DND-41 (cell line): Measurements from ENCODE around the gene PPP1R12C.

Experiments used
- ATAC-seq: fragments of 200-7000 bp; cut with Tn5 transposase; 3 replicates; pipeline ENCODE4 v1.9.1; 2021; ENCODE audit warnings: low read depth; ENCODE audit not compliant: insufficient read depth
- DNase-seq: peaks from one replicate; pipeline ENCODE4 v3.0.0-alpha.2; 2020
- H2AFZ ChIP-seq: 2 replicates; pipeline ENCODE4 v1.6.0; 2012; ENCODE audit warnings: low read depth, low read length
- H3K27ac ChIP-seq: 2 replicates; pipeline ENCODE4 v1.5.1; 2012; ENCODE audit warnings: low read length, inconsistent platforms
- H3K27me3 ChIP-seq: fragments of 200-600 bp; sonication (generic); 2 replicates; pipeline ENCODE4 v1.6.0; 2012; ENCODE audit warnings: low read length, mild to moderate bottlenecking, inconsistent platforms; ENCODE audit not compliant: insufficient read depth, poor library complexity
- H3K36me3 ChIP-seq: 2 replicates; pipeline ENCODE4 v1.5.1; 2012; ENCODE audit warnings: low read length, inconsistent platforms; ENCODE audit not compliant: insufficient read depth
- H3K4me1 ChIP-seq: 2 replicates; pipeline ENCODE4 v1.5.1; 2012; ENCODE audit warnings: mild to moderate bottlenecking, low read length; ENCODE audit not compliant: insufficient read depth
- H3K4me2 ChIP-seq: 2 replicates; pipeline ENCODE4 v1.6.0; 2012; ENCODE audit warnings: mild to moderate bottlenecking, moderate library complexity, low read length, inconsistent platforms; ENCODE audit not compliant: insufficient read depth
- H3K4me3 ChIP-seq, 2 experiments: fragments of 200-600 bp in 1 of 2; shearing (Covaris generic) in 1 of 2; 2 replicates each; pipeline ENCODE4 v1.5.1; 2012 to 2016; ENCODE audit warnings: inconsistent platforms in 2 of 2, low read length in 2 of 2, mild to moderate bottlenecking in 2 of 2, low read depth in 1 of 2, moderate library complexity in 1 of 2
- H3K79me2 ChIP-seq: 2 replicates; pipeline ENCODE4 v1.6.0; 2012; ENCODE audit warnings: low read length, inconsistent platforms; ENCODE audit not compliant: insufficient read depth
- H3K9ac ChIP-seq: 2 replicates; pipeline ENCODE4 v1.6.0; 2012; ENCODE audit warnings: low read depth, mild to moderate bottlenecking, inconsistent platforms, low read length, moderate library complexity
- H3K9me3 ChIP-seq: 2 replicates; pipeline ENCODE4 v1.5.1; 2012; ENCODE audit warnings: low read length, moderate library complexity, mild to moderate bottlenecking, inconsistent platforms; ENCODE audit not compliant: insufficient read depth, severe bottlenecking
- H4K20me1 ChIP-seq: 2 replicates; pipeline ENCODE4 v1.6.0; 2012; ENCODE audit warnings: low read length; ENCODE audit not compliant: insufficient read depth
- CTCF ChIP-seq: IDR thresholded peaks from 2 replicates; pipeline ENCODE4 v1.5.1; 2012; ENCODE audit warnings: borderline replicate concordance, low read length, moderate library complexity, mild to moderate bottlenecking; ENCODE audit not compliant: poor library complexity, severe bottlenecking; ENCODE audit errors: extremely low read depth
- EZH2 ChIP-seq: IDR thresholded peaks from 3 replicates; pipeline ENCODE4 v1.6.1; 2012; ENCODE audit warnings: borderline replicate concordance, low read depth, mild to moderate bottlenecking, moderate library complexity, low read length, inconsistent platforms; ENCODE audit not compliant: severe bottlenecking

PPP1R12C gene

DNA sequence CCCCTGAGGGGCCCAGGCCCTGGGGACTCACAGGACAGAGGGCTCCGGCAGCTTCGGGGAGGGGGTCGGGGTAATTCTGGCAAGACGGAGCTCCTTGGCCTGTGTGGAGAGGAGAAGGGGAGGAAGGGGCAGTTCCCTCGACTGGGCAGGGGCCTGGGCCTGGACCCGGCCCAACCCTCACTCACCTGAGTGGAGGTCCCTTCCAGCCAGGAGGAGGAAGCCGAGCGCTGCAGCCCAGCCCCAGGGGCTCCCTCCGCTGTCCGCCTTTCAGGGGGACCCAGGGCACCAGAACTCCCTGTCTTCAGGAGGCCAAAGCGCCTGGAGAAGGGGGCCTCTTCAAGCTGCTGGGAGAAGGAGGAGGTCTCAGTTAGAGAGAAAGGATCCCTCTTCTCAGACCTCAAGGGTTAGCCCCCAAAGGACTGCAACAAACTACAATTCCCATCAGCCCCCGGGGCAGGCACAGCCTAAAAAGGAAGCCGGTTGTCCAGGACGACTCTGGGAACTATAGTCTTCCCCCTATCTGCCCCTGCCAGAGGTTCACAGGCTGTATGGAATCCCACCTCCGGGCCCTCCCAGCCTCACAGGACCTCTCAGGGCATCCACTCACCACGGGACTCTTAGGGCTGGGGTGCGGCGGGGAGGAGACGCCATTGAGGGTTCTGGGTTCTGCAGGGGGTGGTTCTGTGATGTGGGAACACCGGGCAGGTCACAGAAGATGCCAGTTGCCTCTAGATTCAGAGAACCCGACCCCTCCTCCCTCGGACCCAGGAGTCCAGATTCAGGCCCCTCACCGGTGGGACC lies 22.0 kb downstream of the PPP1R12C start:
- no peak for TF ChIP-seq EZH2
- no peak for TF ChIP-seq CTCF
- H3K4me2 ChIP-seq = no peak overlapping the region
- no peaks in the 10 kb centered on the region for H3K9me3 ChIP-seq
- peaks cover 23% of the 10 kb centered on the region for H4K20me1 ChIP-seq
- no peaks in the 10 kb centered on the region for H3K4me1 ChIP-seq
- H3K36me3 ChIP-seq = peaks cover 64% of the 10 kb centered on the region
- no peak overlapping the region for H3K27ac ChIP-seq
- peaks cover 5% of the 10 kb centered on the region; the same call in 1 of the 2 replicates for H3K79me2 ChIP-seq
- ATAC-seq (peak; percentile 44; the same call in 2 of the 3 replicates), DNase-seq (no peak)
- H3K4me3 ChIP-seq = no peak overlapping the region
- no peaks in the 10 kb centered on the region for H3K27me3 ChIP-seq
- H3K9ac ChIP-seq = no peak overlapping the region
- no peak overlapping the region for H2AFZ ChIP-seq

DNA sequence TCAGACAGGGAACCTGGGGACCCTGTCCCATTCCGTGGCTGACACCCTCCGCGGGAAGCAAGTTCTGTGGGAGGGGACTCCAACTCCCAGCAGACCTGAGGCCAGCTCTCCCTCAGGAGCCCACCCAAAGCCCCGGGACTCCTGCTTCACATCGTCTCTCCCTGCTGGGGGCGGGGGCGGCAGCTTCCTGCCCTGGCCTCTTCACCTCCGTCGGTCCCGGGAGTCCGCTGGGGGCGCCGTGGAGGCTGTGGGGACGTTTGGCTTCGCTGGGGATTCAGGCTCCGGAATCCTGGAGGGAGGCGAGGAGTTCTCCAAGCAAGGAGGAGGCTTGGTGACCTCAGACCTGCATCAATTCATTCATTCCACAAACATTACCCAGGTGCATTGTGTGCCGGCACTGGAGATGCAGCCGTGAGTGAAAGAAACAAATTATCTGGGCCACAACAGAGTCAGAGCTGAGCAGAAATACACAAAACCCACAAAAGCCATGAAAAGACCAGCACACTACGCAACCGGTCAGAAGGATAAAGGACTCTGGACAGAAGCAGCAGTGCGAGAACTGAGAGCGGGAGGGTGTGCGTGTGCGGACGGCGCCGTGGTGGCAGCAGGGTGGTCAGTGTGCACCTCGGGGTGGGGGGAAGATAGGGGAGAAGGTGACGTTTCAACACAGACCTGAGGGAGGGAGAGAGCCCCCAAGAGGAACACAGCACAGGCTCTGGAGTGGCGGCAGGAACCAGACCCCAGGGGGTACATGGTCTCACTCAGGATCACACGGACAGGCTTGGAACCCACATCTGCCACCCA lies 22.8 kb downstream of the PPP1R12C start:
- peaks cover 23% of the 10 kb centered on the region for H4K20me1 ChIP-seq
- H3K79me2 ChIP-seq = peaks cover under 1% of the 10 kb centered on the region; the same call in 1 of the 2 replicates
- TF ChIP-seq EZH2 (no peak), CTCF (no peak)
- no peak overlapping the region for H3K4me2 ChIP-seq
- H3K9me3 ChIP-seq = no peaks in the 10 kb centered on the region
- DNase-seq = no peak
- H3K36me3 ChIP-seq = peaks cover 56% of the 10 kb centered on the region
- H3K4me1 ChIP-seq = no peaks in the 10 kb centered on the region
- H3K9ac ChIP-seq = no peak overlapping the region
- no peak for ATAC-seq
- no peak overlapping the region for H3K27ac ChIP-seq
- H3K27me3 ChIP-seq = no peaks in the 10 kb centered on the region
- no peak overlapping the region for H2AFZ ChIP-seq
- no peak overlapping the region for H3K4me3 ChIP-seq

- no peak for ATAC-seq
- Histone ChIP-seq H3K4me3 (no peak overlapping the region), H3K9ac (no peak overlapping the region), H3K27me3 (no peaks in the 10 kb centered on the region), H3K4me1 (no peaks in the 10 kb centered on the region), H3K36me3 (peaks cover 42% of the 10 kb centered on the region), H3K27ac (no peak overlapping the region), H3K4me2 (no peak overlapping the region), H4K20me1 (peaks cover 19% of the 10 kb centered on the region), H2AFZ (no peak overlapping the region), H3K79me2 (no peaks in the 10 kb centered on the region), H3K9me3 (no peaks in the 10 kb centered on the region)
- no peak for DNase-seq
- TF ChIP-seq CTCF = no peak
These were observed 24.8 kb downstream of the PPP1R12C start for GRCh38 chr19:55092423-55093318.
